ENCODE results near the gene SPNS2. TPM values are rescaled to one million over a fixed set of nuclear protein-coding genes. Genes with fewer than 3 reads are reported as not detected.
A peak's percentile ranks its signal among the peaks of the same experiment; 100 is the strongest.

Gene SPNS2, protein sequence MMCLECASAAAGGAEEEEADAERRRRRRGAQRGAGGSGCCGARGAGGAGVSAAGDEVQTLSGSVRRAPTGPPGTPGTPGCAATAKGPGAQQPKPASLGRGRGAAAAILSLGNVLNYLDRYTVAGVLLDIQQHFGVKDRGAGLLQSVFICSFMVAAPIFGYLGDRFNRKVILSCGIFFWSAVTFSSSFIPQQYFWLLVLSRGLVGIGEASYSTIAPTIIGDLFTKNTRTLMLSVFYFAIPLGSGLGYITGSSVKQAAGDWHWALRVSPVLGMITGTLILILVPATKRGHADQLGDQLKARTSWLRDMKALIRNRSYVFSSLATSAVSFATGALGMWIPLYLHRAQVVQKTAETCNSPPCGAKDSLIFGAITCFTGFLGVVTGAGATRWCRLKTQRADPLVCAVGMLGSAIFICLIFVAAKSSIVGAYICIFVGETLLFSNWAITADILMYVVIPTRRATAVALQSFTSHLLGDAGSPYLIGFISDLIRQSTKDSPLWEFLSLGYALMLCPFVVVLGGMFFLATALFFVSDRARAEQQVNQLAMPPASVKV
- total RNA-seq: 11.4 TPM

DNA sequence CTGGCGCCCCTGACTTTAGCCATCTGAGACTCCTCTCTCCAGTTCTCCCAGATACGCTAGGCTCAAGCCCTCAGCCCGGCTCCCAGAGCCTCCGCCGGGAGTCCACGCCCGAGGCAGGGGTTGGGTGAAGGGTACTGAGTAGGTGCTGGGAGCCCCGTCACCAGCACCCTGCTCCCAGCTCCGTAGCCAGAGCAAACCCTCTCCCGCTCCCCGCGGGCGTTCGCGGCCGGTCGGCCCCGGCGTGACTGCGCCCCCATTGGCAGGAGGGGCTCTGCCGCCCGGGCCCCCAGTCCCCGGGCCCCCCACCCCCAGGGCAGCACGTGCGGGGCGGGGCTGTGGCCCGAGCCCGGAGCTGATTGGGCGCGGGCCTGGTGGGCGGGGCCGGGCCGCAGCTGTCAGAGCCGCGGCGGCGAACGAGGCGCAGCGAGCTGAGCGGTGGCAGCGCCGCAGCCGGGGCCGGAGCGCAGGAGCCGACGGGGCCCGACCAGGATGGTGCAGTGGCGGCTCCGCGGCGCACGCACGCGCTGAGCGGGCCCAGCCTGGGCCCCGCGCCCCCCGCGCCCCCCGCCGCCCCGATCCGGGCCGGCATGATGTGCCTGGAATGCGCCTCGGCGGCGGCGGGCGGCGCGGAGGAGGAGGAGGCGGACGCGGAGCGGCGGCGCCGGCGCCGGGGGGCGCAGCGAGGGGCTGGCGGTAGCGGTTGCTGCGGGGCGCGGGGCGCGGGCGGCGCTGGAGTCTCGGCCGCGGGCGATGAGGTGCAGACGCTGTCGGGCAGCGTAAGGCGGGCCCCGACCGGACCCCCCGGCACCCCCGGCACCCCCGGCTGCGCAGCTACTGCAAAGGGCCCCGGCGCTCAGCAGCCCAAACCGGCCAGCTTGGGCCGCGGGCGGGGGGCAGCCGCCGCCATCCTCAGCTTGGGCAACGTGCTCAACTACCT lies at the start of gene SPNS2:
Gene SPNS2, plus strand, starts transcription at position 421 of the 937 bp plus-strand sequence. Its CDS starts 167 bp downstream, at position 588.
- peak; percentile 79 for ATAC-seq
- DNase-seq (ENCODE audit: low spot score): peak; percentile 86

DNA sequence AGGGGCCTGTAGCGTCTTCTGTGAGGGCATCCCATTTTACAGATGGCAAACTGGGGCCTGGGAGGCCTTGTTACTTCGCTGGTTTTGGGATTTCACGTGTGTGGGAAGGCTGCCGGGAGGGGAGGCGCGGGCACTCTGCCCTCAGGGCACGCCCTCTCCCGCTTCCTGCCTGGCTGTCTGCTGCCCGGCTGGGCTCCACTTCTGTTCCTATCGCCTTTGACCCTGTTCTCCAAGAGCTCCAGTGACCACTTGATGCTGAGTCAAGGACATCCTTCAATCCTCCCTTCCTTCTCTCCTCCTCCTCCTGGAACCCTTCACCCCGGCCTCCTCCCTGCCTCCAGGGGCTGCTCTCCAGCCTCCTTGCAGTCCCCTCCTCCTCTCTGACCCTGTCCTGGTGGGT lies 48.9 kb upstream of the SPNS2 start:
- no peak for ATAC-seq
- no peak for DNase-seq (ENCODE audit: low spot score)

DNA sequence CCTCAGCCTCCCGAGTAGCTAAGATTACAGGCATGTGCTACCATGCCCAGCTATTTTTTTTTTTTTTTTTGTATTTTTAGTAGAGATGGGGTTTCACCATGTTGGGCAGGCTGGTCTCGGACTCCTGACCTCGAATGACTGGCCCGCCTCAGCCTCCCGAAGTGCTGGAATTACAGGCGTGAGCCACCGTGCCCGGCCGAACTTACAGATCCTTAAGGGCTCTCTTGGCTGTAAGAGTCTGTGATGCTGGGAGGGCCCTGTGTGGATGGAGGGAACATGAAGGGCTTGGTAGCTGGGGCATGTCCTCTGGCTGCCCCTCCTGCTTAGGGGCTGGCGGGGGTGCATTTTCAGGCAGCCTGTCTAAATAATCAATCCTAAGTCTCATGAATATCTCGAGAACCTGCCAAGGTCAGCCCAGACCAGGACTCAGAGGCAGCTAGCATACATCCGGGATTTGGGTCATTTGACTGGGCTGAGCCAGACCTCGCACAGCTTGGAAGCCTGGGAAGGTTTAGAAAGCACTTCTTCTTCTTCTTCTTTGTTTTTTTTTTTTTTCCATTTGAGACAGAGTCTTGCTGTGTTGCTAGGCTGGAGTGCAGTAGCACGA lies 47.9 kb upstream of the SPNS2 start:
- ATAC-seq: no peak
- DNase-seq (ENCODE audit: low spot score): no peak

DNA sequence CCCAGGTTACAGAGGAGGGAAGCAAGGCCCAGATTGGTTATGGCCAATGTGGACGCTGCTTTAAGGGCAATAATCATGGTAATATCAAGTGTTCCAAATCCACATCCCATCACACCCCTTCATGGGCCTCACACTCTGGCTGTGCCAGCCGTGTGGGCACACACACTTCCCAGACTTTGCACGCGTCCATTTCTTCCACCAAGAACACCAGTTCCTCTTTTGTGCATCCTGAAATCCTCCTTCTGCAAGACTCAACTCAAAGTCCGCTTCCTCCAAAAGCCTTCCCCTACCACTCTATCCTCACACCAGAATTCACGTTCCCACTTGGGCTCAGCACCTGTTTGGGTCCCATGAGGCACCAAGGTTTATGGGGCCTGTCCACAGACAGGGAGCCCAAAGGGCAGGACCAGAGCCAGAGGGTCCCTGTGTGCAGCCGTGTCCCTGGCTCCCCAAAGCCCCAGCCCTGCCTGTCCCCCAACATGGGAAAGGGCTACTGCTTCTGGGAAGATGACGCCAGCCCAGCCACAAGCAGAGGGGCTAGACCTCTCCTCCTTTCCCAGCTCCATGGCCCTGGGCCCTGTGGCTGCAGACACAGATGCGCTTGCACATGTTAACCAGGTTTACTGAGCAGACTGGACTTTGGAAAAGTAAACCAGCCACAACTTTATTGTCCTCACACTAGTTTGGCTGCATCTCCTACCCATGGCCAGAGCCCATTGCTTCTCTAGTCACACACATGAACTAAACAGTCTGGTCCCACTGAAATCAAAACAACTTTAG lies 44.7 kb upstream of the SPNS2 start:
- peak; percentile 98 for ATAC-seq
- peak; percentile 77 for DNase-seq (ENCODE audit: low spot score)

DNA sequence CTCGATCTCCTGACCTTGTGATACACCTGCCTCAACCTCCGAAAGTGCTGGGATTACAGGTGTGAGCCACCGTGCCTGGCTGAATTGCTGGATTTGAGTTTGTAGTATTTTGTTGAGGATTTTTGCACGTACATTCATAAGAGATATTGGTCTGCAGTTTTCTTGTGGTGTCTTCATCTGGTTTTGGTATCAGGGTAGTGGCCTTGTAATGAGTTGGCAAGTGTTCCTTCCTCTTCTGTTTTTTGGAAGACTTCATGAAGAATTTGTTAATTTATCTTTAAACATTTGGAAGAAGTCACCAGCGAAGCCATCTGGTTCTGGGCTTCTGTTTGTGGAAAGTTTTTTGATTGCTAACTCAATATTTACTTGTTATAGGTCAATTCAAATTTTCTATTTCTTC lies 38.0 kb upstream of the SPNS2 start:
- no peak for ATAC-seq
- DNase-seq (ENCODE audit: low spot score): no peak

DNA sequence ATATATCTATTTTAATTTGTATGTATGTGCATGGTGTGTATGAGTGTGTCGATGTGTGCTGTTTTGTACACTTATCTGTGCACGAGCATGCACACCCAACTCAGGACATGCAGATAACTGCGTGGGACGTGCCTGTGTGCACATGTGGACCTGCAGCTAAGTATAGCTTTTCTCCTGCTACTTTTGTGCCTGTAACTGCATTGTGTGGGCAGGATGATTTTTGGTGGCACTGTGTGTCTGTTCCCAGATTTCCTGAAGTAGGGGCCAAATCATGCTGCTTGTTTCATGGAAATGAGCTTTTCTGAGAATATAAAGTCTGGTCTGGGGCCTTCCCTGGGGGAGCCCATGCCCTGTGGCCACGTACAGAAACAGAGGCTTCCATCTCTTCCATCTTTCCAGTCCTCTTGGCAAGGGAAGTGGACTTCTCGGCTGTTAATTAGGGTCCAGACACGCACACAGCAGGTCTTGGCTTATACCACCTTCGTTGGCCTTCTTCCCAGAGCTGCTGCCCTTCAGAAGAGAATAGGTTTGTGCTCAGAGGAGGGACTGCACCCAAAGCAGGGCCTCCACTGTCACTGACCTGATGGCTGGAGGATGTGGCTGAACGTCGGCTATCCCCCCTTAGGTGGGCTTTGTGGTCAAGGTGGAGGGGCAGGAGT lies 34.7 kb upstream of the SPNS2 start:
- ATAC-seq: no peak
- no peak for DNase-seq (ENCODE audit: low spot score)

DNA sequence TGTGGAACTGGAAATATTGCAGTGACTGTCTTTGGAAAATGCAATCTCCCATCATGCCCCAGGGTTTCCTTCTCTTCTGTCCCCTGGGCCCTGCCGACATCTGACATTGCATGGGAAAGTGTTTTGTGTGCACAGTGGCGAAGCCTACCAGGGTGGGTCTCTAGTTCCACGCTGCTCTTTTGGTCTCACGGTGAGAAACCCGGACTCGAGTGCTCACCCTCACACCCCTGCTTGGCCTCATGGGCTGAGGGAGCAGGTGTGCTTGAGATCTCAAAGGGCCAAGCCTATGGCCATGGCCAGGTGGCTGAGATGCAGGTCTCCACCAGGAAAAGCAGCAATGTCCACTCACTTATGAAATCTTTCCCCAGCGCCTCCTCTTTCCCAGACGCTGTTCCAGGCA lies 32.9 kb upstream of the SPNS2 start:
- ATAC-seq (no peak), DNase-seq (ENCODE audit: low spot score) (no peak)

DNA sequence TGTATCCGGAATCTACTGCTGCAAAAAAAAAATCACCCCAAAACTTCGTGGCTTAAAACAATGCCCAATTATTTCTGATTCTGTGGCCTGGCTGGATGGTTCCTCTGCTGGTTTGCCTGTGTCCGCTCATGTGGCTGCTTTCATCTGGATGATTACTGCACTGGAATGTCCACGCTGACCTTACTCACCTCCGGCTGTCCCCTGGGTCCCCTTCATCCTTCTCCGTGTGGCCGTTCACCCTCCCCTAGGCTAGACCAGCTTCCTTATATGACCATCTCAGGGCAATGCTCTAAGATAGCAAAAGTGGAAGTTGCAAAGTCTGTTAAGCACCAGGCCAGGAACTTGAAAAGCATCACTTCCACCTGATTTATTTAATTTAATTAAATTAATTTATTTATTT lies 31.4 kb upstream of the SPNS2 start:
- DNase-seq (ENCODE audit: low spot score) (no peak), ATAC-seq (no peak)

DNA sequence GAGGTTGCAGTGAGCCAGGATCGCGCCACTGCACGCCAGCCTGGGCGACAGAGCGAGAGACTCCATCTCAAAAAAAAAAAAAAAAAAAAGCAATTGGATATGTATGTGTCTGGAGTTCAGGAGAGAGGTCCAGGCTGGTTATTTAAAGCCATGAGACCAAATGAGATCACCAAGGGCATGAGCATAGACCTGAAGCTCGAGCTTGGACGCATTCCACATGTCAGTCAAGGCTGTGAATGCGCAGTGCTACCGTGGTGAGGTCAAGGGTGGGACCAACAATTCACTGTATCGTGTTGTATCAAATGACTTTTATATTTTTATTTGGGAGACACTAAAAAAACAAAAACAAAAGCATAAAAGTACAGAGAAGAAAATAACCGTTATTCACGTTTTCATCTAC lies 29.1 kb upstream of the SPNS2 start:
- no peak for ATAC-seq

DNA sequence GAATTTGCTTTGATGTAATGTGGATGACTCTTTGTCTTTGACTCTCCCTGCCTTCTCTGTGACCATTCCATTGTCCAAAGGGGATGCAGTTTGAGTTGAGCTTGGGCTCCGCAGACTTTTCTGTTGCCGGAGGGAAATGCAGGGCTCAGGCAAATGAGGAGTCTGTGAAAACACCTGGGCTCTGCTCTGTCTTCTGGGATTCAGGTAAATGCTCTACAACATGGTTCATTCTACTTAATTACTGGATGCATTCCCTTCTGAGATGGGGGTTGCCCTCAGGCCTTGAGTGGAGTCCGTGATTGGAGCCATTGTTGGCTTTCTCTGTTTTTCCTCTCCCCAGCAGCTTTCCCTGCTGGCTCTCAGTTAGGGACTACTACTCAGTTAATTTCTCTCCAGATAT lies 26.4 kb upstream of the SPNS2 start:
- no peak for DNase-seq (ENCODE audit: low spot score)
- ATAC-seq: no peak

More for the DNA sequence above, 29.1 kb upstream of the SPNS2 start:
- DNase-seq (ENCODE audit: low spot score): no peak

DNA sequence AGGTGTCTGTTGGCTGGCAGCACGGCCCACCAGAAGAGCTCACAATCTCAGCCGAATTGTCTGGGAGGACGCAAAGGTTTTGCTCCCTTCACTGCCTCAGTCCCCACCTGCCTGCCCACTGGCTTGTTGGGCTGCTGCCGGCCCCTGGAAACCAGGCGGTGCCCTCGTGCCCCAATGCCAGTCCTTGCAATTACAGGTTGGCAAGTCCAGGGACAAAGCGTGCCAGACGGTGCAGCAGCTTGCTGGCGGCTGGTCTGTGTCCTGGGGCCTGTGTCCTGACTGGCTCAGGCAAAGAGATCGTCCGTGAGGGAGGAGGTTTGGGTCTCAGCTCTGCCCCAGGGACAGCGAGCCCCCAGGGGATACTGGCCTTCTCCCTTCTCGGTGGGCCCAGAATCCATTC lies 24.6 kb upstream of the SPNS2 start:
- ATAC-seq (peak; percentile 97), DNase-seq (ENCODE audit: low spot score) (peak; percentile 89)

DNA sequence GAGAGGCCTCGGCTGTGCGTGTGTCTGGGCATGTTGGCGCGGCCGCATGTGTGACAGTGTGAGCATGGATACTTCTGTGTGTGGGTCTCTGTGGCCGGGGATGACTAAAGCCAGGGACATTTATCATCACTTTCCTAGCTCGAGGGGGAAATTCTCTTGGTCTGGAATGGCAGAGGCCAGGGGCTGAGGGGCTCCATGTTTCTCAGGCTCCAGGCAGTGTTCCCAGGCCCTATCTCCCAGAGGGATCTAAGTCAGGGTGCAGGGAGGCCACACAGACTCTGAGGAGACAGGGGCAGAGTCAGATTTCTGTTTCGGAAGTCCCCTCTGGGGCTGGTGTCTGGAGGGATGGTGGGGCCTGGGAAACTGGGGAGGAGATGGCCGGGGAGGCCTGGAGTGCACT lies 23.7 kb upstream of the SPNS2 start:
- DNase-seq (ENCODE audit: low spot score) (no peak), ATAC-seq (no peak)

DNA sequence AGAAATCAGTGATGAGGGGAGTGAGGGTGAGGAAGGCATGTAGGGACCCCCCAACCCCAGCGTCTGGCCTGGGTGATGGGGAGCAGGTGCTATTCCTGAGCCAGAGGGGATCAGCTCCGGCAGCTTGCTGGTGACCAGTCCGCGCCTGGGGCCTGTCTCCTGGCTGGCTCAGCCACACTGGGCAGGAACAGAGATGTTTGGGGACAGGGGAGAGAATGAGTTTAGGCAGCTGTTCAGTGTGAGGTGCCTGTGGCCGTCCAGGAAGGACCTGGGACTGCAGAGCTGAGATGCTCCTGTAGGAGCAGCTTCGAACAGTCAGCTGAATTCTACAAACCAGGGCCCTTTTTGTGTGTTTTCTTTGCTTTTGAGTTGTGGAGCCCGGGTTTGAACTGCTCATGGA lies 23.2 kb upstream of the SPNS2 start:
- DNase-seq (ENCODE audit: low spot score) (no peak), ATAC-seq (no peak)

DNA sequence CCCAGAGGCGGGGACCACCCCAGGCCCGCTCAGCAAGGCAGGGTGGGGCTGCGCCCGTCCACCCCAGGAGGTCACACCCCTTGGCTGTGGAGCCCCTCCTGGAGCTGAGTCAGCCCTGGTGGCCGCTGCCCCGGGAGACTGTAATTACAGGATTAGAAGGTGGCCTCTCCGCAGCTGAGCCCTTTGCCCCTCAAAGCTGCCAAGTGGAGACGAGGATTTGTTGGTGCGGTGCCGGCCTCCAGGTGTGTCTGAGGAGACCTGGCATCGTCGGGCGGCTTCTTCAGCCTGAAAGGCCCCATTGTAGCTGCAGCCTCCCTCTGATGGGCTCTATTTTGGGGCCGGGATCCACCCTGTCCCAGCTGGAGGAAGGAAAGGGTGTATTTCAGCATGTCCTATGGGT lies 22.7 kb upstream of the SPNS2 start:
- DNase-seq (ENCODE audit: low spot score) (no peak), ATAC-seq (no peak)

DNA sequence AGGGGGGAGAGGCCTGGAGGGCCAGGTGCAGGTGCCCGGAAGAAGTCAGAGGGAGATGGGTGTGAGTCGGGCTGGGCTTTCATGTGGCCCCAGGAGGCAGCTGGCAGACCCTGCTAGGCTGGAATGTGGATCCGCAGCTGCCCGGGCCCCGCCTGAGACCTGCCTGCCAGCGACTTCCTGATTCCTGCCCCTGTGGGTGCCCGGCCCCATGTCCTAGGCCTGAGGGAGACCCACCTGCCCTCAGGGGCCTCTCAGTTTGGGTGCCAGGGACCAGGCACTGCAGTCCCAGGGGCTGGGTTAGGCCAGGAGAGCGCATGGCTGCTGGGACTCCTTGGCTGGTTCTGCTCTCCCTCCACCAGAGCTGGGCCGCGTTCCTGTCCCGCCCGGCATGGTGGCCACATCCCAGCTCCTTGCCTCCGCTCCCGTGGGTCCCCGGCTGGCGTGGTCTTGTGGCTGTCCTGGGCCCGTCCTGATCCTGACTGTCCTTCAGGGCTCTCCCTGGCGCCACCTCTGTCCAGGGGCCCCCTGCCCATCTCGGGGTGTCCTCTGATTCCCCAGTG lies 22.1 kb upstream of the SPNS2 start:
- DNase-seq (ENCODE audit: low spot score): no peak
- ATAC-seq: no peak

DNA sequence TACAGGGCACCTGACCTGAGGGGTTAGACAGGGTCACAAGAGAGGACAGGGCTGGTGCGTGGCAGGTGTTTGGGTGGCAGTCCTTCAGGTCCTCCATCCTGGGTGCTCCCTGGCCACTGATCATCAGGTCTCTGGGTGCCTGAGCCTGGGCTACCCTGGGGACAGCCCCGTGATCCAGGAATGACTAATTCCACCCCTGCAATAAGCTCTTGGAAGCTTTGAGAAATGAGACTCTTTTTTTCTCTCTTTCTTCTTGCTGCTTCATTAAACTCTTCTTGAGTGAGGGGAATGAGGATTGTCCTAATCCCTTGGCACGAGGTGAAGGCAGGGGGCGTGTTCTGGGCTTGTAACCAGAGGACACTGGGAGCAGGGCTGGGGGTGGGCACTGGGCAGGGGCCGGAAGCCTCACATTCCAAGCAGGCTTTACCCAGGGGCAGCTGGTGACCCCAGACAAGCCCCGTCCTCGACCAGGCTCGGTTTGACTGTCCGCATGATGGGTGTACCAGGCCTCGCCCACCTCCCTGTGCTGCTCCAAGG lies 21.4 kb upstream of the SPNS2 start:
- ATAC-seq: no peak

DNA sequence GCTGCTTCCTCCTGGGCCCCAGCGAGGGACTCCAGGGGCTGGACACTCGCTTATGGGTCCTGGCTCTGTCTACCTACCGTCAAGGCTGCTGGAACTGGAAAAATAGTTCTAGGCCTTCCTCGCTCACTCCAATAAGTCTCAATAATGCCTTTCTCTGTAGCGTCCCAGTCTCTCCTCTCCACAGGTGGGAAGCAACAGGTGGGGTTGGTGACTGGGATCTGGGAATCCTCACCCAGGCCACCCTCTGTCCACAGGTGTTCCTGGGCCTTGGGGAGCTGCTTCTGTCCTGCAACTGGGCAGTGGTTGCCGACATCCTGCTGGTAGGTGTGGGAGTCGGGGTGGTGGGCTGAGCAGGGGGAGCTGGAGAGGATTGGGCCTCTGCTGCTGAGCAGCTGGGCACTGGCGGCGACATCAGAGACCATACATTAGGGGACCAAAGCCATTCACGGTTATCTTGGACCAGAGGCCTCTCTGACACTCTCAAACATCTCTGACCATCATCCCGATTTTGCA lies 20.3 kb upstream of the SPNS2 start:
- ATAC-seq: no peak
- no peak for DNase-seq (ENCODE audit: low spot score)

More for the DNA sequence above, 21.4 kb upstream of the SPNS2 start:
- peak; percentile 45 for DNase-seq (ENCODE audit: low spot score)

DNA sequence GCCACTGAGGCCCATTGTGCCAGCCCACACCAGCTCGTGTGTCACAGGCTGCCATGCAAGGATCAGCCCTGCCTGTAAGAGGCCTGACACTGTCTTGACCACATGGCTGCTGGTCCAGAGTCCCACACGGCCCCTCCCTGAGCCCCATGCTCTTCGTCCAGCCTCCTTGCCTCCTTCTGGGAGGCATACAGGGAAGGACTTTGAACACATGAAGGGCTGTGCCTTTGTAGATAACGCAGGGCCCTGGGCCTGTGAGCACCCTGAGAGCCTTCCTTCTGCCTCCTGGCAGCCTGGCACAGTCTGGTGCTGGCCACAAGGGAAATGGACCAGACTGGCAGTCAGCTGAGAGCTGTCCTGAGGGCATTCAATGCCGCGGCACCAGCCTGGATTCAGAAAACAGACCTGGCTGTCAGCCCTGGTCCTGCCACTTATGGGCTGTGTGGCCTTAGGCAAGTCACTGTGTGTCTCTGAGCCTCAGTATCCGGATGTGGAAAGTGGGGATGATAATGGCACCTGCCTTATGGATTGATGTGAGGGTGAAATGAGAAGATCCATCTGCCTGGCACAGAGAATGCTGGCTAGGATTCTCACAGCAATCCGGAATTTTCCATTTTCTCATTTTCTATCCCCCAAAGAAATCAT lies 19.2 kb upstream of the SPNS2 start:
- DNase-seq (ENCODE audit: low spot score) (no peak), ATAC-seq (no peak)

Measured in left lobe of liver (tissue), 2 donors.